Nephron progenitor cell (in vitro differentiated cells): ENCODE results near the gene RNF213.

ENCODE experiments used
- DNase-seq: peaks from one replicate; pipeline ENCODE4 v3.0.0; 2021
- H3K27ac Mint-ChIP-seq: 2 replicates; pipeline ENCODE4 v1.8.0; 2021; ENCODE audit warnings: mild to moderate bottlenecking, moderate library complexity, mixed read lengths
- H3K27me3 Mint-ChIP-seq: 2 replicates; pipeline ENCODE4 v1.8.0; 2021; ENCODE audit warnings: mild to moderate bottlenecking, low read depth, mixed read lengths; ENCODE audit not compliant: poor library complexity
- H3K36me3 Mint-ChIP-seq: 2 replicates; pipeline ENCODE4 v1.8.0; 2021; ENCODE audit warnings: low read depth, mixed read lengths
- H3K4me1 Mint-ChIP-seq: 2 replicates; pipeline ENCODE4 v1.8.0; 2021; ENCODE audit warnings: mixed read lengths
- H3K4me3 Mint-ChIP-seq: 2 replicates; pipeline ENCODE4 v1.8.0; 2021; ENCODE audit warnings: mild to moderate bottlenecking, moderate library complexity, mixed read lengths
- H3K9me3 Mint-ChIP-seq: 2 replicates; pipeline ENCODE4 v1.8.0; 2021; ENCODE audit warnings: mild to moderate bottlenecking, moderate library complexity, mixed read lengths
- TF ChIP-seq, protein P1 (sequence below): fragments of 200-600 bp; sonication (generic); IDR thresholded peaks from 2 replicates; pipeline ENCODE4 v1.5.0; 2021; ENCODE audit warnings: antibody characterized with exemption

RNF213 gene

GRCh38 chr17:80227156-80227555 lies 33.5 kb upstream of the RNF213 start:
- TF ChIP-seq, protein P1, sequence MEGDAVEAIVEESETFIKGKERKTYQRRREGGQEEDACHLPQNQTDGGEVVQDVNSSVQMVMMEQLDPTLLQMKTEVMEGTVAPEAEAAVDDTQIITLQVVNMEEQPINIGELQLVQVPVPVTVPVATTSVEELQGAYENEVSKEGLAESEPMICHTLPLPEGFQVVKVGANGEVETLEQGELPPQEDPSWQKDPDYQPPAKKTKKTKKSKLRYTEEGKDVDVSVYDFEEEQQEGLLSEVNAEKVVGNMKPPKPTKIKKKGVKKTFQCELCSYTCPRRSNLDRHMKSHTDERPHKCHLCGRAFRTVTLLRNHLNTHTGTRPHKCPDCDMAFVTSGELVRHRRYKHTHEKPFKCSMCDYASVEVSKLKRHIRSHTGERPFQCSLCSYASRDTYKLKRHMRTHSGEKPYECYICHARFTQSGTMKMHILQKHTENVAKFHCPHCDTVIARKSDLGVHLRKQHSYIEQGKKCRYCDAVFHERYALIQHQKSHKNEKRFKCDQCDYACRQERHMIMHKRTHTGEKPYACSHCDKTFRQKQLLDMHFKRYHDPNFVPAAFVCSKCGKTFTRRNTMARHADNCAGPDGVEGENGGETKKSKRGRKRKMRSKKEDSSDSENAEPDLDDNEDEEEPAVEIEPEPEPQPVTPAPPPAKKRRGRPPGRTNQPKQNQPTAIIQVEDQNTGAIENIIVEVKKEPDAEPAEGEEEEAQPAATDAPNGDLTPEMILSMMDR, result no peak
- Mint-ChIP-seq H3K36me3 (peaks cover 48% of the 10 kb centered on the region), H3K27me3 (no peaks in the 10 kb centered on the region), H3K27ac (no peak overlapping the region), H3K9me3 (peaks cover 18% of the 10 kb centered on the region), H3K4me3 (no peak overlapping the region), H3K4me1 (peaks cover 25% of the 10 kb centered on the region)
- DNase-seq, result no peak

DNA sequence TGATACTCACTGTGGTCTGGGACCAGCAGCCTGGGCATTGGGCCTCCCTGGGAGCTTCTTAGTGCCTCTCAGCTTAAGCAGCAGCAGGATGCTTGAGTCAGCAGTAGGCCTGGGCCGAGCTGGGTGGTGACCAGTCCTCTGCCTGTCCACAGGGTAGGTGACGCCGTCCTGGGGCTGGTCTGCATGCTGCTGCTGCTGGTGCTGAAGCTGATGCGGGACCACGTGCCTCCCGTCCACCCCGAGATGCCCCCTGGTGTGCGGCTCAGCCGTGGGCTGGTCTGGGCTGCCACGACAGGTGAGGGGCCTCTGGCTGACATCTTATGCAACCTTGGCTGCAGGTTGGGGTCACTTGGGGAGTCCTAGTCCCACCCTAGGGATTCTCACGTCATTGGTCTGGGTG lies 33.0 kb upstream of the RNF213 start:
- TF ChIP-seq, protein P1, result no peak
- H3K27me3 Mint-ChIP-seq, result no peaks in the 10 kb centered on the region
- DNase-seq, result no peak
- peaks cover 23% of the 10 kb centered on the region for H3K4me1 Mint-ChIP-seq
- H3K4me3 Mint-ChIP-seq, result no peak overlapping the region
- H3K9me3 Mint-ChIP-seq, result peaks cover 23% of the 10 kb centered on the region
- H3K36me3 Mint-ChIP-seq, result peaks cover 51% of the 10 kb centered on the region
- H3K27ac Mint-ChIP-seq, result no peak overlapping the region

DNA sequence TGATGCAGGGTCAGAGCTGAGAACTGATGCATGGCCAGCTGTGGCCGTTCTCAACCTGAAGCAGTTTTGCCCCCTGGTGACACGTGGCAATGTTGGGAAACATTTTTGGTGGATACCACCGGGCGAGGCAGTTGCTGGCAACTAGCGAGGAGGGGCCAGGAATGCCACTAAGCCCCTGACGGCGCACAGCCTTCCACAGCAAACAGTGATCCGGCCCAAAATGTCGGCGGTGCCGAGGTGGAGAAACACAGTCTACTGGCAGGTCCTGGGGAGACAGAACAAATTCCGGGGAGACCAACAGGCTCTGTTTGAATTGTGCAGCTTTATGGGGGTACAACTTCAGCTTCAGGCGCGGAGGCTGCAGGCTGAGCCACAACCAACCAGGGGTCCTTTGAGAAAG lies 32.2 kb upstream of the RNF213 start:
- TF ChIP-seq, protein P1, result no peak
- Mint-ChIP-seq H3K9me3 (peaks cover 30% of the 10 kb centered on the region), H3K4me1 (peaks cover 15% of the 10 kb centered on the region), H3K36me3 (peaks cover 51% of the 10 kb centered on the region), H3K27ac (no peak overlapping the region), H3K27me3 (no peaks in the 10 kb centered on the region), H3K4me3 (no peak overlapping the region)
- DNase-seq, result no peak

DNA sequence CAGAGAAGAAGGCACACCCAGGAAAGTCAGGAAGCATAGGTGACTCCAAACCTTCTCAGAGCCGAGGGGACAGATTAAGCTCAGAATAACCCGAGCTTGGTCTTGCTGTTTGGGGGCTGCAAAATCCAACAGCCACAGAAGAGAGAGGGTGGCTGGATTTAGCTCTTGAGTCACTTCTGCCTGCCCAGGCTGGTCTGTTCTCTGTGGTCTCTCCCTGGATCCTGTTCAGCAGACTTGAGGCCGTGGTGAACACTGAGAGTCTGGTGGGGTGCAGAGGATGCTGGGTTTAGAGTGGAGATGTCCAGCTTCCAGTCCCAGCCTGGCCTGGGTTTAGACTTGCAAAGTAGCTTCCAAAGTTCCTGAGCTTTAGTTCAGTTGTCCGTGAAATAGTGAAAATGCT lies 31.6 kb upstream of the RNF213 start:
- H3K4me1 Mint-ChIP-seq, result peaks cover 12% of the 10 kb centered on the region
- H3K27me3 Mint-ChIP-seq, result no peaks in the 10 kb centered on the region
- H3K9me3 Mint-ChIP-seq, result peaks cover 36% of the 10 kb centered on the region
- no peak overlapping the region for H3K27ac Mint-ChIP-seq
- no peak for DNase-seq
- peaks cover 53% of the 10 kb centered on the region for H3K36me3 Mint-ChIP-seq
- TF ChIP-seq, protein P1, result no peak
- H3K4me3 Mint-ChIP-seq, result no peak overlapping the region

DNA sequence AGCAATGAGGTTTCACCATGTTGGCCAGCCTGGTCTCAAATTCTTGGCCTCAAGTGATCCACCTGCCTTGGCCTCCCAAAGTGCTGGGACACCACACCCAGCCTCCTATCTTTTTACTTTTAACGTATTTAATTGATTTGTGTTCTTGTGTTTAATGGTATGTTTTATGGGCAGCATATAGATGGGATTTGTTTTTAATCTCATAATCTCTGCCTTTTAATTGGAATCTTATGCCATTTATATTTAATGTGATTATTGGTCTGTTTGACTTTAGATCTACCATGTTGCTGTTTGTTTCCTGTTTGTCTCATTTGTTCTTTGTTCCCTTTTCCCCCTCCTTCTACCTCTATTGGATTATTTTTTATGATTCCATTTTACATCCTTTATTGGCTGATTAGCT lies 28.2 kb upstream of the RNF213 start:
- no peak overlapping the region for H3K4me3 Mint-ChIP-seq
- H3K9me3 Mint-ChIP-seq, result peaks cover 43% of the 10 kb centered on the region
- peaks cover 65% of the 10 kb centered on the region for H3K36me3 Mint-ChIP-seq
- TF ChIP-seq, protein P1, result no peak
- no peak overlapping the region for H3K27ac Mint-ChIP-seq
- no peaks in the 10 kb centered on the region for H3K4me1 Mint-ChIP-seq
- no peak for DNase-seq
- peaks cover 6% of the 10 kb centered on the region for H3K27me3 Mint-ChIP-seq

DNA sequence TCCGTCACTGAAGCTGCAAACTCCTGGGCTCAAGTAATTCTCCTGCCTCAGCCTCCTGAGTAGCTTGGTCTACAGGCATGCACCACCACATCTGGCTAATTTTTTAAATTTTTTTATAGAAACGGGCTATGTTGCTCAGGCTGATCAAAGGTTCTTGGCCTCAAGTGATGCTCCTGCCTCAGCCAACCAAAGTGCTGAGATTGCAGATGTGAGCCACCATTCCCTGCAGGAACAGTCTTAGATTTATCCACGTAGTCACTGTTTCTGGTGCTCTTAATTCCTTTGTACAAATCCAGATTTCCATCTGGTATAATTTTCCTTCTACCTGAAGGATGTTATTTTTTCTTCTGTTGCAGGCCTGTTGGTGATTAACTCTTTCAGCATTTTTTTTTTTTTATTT lies 27.4 kb upstream of the RNF213 start:
- Mint-ChIP-seq H3K27ac (no peak overlapping the region), H3K36me3 (peaks cover 70% of the 10 kb centered on the region), H3K9me3 (peaks cover 43% of the 10 kb centered on the region), H3K27me3 (peaks cover 6% of the 10 kb centered on the region), H3K4me3 (no peak overlapping the region), H3K4me1 (no peaks in the 10 kb centered on the region)
- DNase-seq, result no peak
- TF ChIP-seq, protein P1, result no peak
